Neural progenitor cell (in vitro differentiated cells): ENCODE results near the gene PTOV1. TPM values are rescaled to one million over a fixed set of nuclear protein-coding genes. Genes with fewer than 3 reads are reported as not detected.
A peak's percentile ranks its signal among the peaks of the same experiment; 100 is the strongest.

ENCODE experiments used
- DNase-seq: peaks from one replicate; pipeline ENCODE4 v3.0.0-alpha.2; 2016; ENCODE audit warnings: low spot score
- H2AFZ ChIP-seq: fragments of 200-600 bp; sonication (generic); replicated peaks from 2 replicates; pipeline ENCODE4 v1.6.1; 2016; ENCODE audit warnings: antibody characterized with exemption
- H3F3A ChIP-seq: fragments of 200-600 bp; sonication (generic); 2 replicates; pipeline ENCODE4 v1.6.1; 2016; ENCODE audit warnings: antibody characterized with exemption, low read depth
- H3K27ac ChIP-seq: fragments of 200-600 bp; sonication (generic); 2 replicates; pipeline ENCODE4 v1.5.1; 2016; ENCODE audit warnings: mild to moderate bottlenecking
- H3K27me3 ChIP-seq: fragments of 200-600 bp; sonication (generic); 2 replicates; pipeline ENCODE4 v1.6.1; 2016; ENCODE audit warnings: mild to moderate bottlenecking, moderate library complexity
- H3K36me3 ChIP-seq: fragments of 200-600 bp; sonication (generic); 2 replicates; pipeline ENCODE4 v1.5.1; 2016
- H3K4me1 ChIP-seq: fragments of 200-600 bp; sonication (generic); 2 replicates; pipeline ENCODE4 v1.6.1; 2016; ENCODE audit warnings: mixed run types
- H3K4me2 ChIP-seq: fragments of 200-600 bp; sonication (generic); 2 replicates; pipeline ENCODE4 v1.6.1; 2016
- H3K4me3 ChIP-seq: fragments of 200-600 bp; sonication (generic); 2 replicates; pipeline ENCODE4 v1.5.1; 2016
- H3K79me2 ChIP-seq: fragments of 200-600 bp; sonication (generic); 2 replicates; pipeline ENCODE4 v1.6.1; 2016; ENCODE audit warnings: low read depth
- H3K9ac ChIP-seq: fragments of 200-600 bp; sonication (generic); 2 replicates; pipeline ENCODE4 v1.6.1; 2016
- H3K9me3 ChIP-seq: fragments of 200-600 bp; sonication (generic); 2 replicates; pipeline ENCODE4 v1.5.1; 2016; ENCODE audit warnings: low read depth
- H4K20me1 ChIP-seq: fragments of 200-600 bp; sonication (generic); 2 replicates; pipeline ENCODE4 v1.6.1; 2016; ENCODE audit warnings: low read depth
- H3K27ac Mint-ChIP-seq: 3 replicates; pipeline ENCODE4 v1.8.0; 2021; ENCODE audit warnings: mixed read lengths
- H3K27me3 Mint-ChIP-seq: 2 replicates; pipeline ENCODE4 v1.8.0; 2022; ENCODE audit warnings: low read depth, mild to moderate bottlenecking, inconsistent platforms, moderate library complexity, mixed read lengths; ENCODE audit not compliant: insufficient read depth
- H3K36me3 Mint-ChIP-seq: 3 replicates; pipeline ENCODE4 v1.8.0; 2021; ENCODE audit warnings: mixed read lengths
- H3K4me1 Mint-ChIP-seq: 3 replicates; pipeline ENCODE4 v1.8.0; 2021; ENCODE audit warnings: mixed read lengths
- H3K4me3 Mint-ChIP-seq: 3 replicates; pipeline ENCODE4 v1.8.0; 2021; ENCODE audit warnings: mild to moderate bottlenecking, moderate library complexity, mixed read lengths
- H3K9me3 Mint-ChIP-seq: 3 replicates; pipeline ENCODE4 v1.8.0; 2020; ENCODE audit warnings: mixed read lengths
- EZH2 ChIP-seq: fragments of 200-600 bp; sonication (generic); IDR thresholded peaks from 2 replicates; pipeline ENCODE4 v1.6.1; 2017; ENCODE audit warnings: antibody characterized with exemption, mild to moderate bottlenecking, moderate library complexity
- EZH2phosphoT487 ChIP-seq: fragments of 200-600 bp; sonication (generic); IDR thresholded peaks from 2 replicates; pipeline ENCODE4 v1.6.1; 2017; ENCODE audit warnings: antibody characterized with exemption
- total RNA-seq: library from RNA; depleted of rRNA; stranded (reverse); fragments of >200 nt; gene quantifications from 2 replicates; pipeline ENCODE4 v1.2.3, GENCODE V29; 2015; ENCODE audit warnings: low replicate concordance
- TF ChIP-seq, protein P1 (sequence below): fragments of 200-600 bp; sonication (generic); IDR thresholded peaks from 2 replicates; pipeline ENCODE4 v1.5.1; 2017; ENCODE audit warnings: antibody characterized with exemption, mild to moderate bottlenecking

The PTOV1 gene
- total RNA-seq, 1 donor from 2014 or later, result 63.5 TPM

DNA sequence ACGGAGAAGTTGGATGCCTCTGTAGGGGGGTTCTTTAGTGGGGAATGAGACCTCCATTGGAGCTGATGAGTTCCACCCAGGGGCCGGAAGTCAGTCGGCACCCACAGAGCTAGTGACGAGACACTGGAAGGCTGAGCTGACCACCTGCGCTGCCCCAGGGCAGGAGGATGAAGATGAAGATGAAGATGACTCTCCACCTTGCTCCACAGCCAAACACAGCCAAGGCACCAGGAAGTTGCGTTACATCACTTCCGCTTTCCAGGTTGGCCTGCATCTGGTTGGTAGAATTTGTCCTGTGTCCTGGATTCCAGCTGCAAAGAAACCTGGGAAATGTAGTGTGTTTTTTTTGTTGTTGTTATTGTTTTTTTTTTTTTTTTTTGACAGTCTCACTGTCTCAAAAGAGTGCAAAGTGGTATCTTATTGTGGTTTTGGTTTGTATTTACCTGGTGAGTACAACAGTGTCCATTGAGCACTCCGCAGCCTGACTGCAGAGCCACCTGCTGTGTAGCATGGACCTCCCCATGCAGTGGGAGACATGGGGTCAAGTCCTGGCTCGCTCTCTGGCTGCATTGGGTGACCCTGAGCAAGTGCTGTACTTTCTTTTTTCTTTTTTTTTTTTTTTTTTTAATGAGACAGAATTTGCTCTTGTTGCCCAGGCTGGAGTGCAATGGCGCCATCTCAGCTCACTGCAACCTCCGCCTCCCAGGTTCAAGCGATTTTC lies 28.4 kb downstream of the PTOV1 start:
- H3K9me3 Mint-ChIP-seq, result no peaks in the 10 kb centered on the region
- Histone ChIP-seq H3K9me3 (no peaks in the 10 kb centered on the region), H3K9ac (no peak overlapping the region), H3K4me1 (peaks cover 10% of the 10 kb centered on the region), H3K27ac (no peak overlapping the region), H3K27me3 (no peaks in the 10 kb centered on the region), H4K20me1 (peaks cover 18% of the 10 kb centered on the region), H2AFZ (no peak overlapping the region), H3K4me3 (no peak overlapping the region), H3K36me3 (peaks cover 4% of the 10 kb centered on the region), H3K4me2 (peak overlapping the region; percentile 76), H3K79me2 (peaks cover 28% of the 10 kb centered on the region), H3F3A (peaks cover 6% of the 10 kb centered on the region)
- peaks cover 20% of the 10 kb centered on the region for H3K4me1 Mint-ChIP-seq
- no peak overlapping the region for H3K4me3 Mint-ChIP-seq
- TF ChIP-seq EZH2 (no peak), EZH2phosphoT487 (no peak)
- TF ChIP-seq, protein P1, sequence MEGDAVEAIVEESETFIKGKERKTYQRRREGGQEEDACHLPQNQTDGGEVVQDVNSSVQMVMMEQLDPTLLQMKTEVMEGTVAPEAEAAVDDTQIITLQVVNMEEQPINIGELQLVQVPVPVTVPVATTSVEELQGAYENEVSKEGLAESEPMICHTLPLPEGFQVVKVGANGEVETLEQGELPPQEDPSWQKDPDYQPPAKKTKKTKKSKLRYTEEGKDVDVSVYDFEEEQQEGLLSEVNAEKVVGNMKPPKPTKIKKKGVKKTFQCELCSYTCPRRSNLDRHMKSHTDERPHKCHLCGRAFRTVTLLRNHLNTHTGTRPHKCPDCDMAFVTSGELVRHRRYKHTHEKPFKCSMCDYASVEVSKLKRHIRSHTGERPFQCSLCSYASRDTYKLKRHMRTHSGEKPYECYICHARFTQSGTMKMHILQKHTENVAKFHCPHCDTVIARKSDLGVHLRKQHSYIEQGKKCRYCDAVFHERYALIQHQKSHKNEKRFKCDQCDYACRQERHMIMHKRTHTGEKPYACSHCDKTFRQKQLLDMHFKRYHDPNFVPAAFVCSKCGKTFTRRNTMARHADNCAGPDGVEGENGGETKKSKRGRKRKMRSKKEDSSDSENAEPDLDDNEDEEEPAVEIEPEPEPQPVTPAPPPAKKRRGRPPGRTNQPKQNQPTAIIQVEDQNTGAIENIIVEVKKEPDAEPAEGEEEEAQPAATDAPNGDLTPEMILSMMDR, result no peak
- H3K27me3 Mint-ChIP-seq, result peaks cover 2% of the 10 kb centered on the region
- peaks cover 25% of the 10 kb centered on the region for H3K36me3 Mint-ChIP-seq
- no peak overlapping the region for H3K27ac Mint-ChIP-seq
- DNase-seq, result no peak

DNA sequence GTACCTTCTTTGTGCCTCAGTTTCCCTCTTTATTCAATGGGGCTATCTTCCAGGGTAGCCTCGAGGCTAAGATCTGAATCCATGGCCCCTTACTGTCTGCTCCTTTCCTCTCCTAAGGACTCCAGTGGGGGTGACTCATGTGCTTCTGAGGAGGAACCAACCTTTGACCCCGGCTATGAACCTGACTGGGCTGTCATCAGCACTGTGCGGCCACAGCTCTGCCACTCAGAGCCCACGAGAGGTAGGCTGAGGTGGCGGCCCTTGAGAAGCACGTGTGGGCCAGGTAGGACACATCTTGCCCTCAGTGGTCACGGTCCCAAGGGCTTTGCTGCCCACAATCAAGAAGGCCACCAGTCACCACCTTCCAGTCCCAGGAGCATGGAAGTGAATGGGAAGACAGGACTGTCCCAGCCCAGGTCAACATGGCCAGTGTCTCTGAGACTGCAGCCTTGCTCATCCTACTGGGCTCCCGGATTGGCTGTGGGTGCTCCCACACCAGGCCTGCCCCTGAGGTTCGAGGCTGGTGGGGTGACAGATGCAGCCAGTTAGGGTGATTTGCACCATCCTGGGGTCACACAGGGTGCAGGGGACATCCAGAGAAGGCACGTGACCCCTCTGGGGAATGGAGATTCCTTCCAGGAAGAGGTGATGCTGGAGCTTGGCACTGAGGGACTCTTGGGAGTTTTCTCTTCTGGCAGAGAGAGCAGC lies 29.4 kb downstream of the PTOV1 start:
- no peak overlapping the region for H3K4me2 ChIP-seq
- Mint-ChIP-seq H3K27ac (no peak overlapping the region), H3K4me1 (peaks cover 16% of the 10 kb centered on the region), H3K4me3 (no peak overlapping the region), H3K9me3 (no peaks in the 10 kb centered on the region), H3K27me3 (peaks cover 2% of the 10 kb centered on the region), H3K36me3 (peaks cover 31% of the 10 kb centered on the region)
- peaks cover 18% of the 10 kb centered on the region for H4K20me1 ChIP-seq
- peaks cover 19% of the 10 kb centered on the region for H3K79me2 ChIP-seq
- no peak overlapping the region for H3K9ac ChIP-seq
- peaks cover 10% of the 10 kb centered on the region for H3K4me1 ChIP-seq
- TF ChIP-seq EZH2 (no peak), EZH2phosphoT487 (no peak)
- TF ChIP-seq, protein P1, result no peak
- H3K27ac ChIP-seq, result no peak overlapping the region
- no peak overlapping the region for H3K4me3 ChIP-seq
- peaks cover 6% of the 10 kb centered on the region for H3F3A ChIP-seq
- peaks cover 4% of the 10 kb centered on the region for H3K36me3 ChIP-seq
- H3K9me3 ChIP-seq, result no peaks in the 10 kb centered on the region
- no peak overlapping the region for H2AFZ ChIP-seq
- DNase-seq, result no peak
- H3K27me3 ChIP-seq, result no peaks in the 10 kb centered on the region

DNA sequence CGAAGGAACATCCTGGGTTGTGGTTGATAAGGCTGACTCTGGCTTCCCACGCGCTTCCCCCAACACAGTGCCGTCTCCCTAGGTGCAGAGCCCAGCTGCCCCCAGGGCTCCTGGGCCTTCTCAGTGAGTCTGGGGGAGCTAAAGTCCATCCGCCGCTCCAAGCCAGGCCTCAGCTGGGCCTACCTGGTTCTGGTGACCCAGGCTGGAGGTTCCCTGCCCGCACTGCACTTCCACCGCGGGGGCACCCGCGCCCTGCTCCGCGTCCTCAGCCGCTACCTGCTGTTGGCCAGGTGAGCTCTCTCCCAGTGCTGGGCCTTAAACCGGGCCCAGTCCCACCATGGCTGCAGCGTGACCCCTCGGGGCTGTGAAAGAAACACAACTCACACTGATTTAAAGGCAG lies 30.2 kb downstream of the PTOV1 start:
- Histone ChIP-seq H3F3A (peaks cover 5% of the 10 kb centered on the region), H2AFZ (no peak overlapping the region), H3K27me3 (no peaks in the 10 kb centered on the region), H3K36me3 (peaks cover 4% of the 10 kb centered on the region), H3K9me3 (no peaks in the 10 kb centered on the region), H3K79me2 (peaks cover 13% of the 10 kb centered on the region), H3K9ac (no peak overlapping the region), H3K27ac (no peak overlapping the region), H3K4me1 (peaks cover 5% of the 10 kb centered on the region), H4K20me1 (peaks cover 18% of the 10 kb centered on the region), H3K4me2 (no peak overlapping the region), H3K4me3 (no peak overlapping the region)
- Mint-ChIP-seq H3K4me3 (no peak overlapping the region), H3K27me3 (peaks cover 2% of the 10 kb centered on the region), H3K36me3 (peaks cover 33% of the 10 kb centered on the region), H3K9me3 (no peaks in the 10 kb centered on the region), H3K27ac (no peak overlapping the region), H3K4me1 (peaks cover 14% of the 10 kb centered on the region)
- TF ChIP-seq EZH2phosphoT487 (no peak), EZH2 (no peak)
- TF ChIP-seq, protein P1, result no peak
- DNase-seq, result no peak
